SK-N-SH treated with all-trans-retinoic acid at 6 μM for 48 hours (cell line): ENCODE data around the gene DRGX.

Experiments
- ATAC-seq: fragments of 200-7000 bp; cut with Tn5 transposase; 3 replicates; pipeline ENCODE4 v1.9.1; 2020; ENCODE audit warnings: mild to moderate bottlenecking, moderate library complexity
- ARNTL ChIP-seq: fragments of 450-650 bp; formaldehyde crosslinking; IDR thresholded peaks from 2 replicates; pipeline ENCODE4 v1.5.0; 2020; ENCODE audit warnings: low read depth, mild to moderate bottlenecking, moderate library complexity, borderline replicate concordance
- BACH2 ChIP-seq: fragments of 250-450 bp; sonication (Bioruptor Pico); IDR thresholded peaks from 2 replicates; pipeline ENCODE4 v1.9.0; 2021; ENCODE audit warnings: mild to moderate bottlenecking, borderline replicate concordance
- CSDC2 ChIP-seq: fragments of 250-450 bp; sonication (Bioruptor Pico); IDR thresholded peaks from 2 replicates; pipeline ENCODE4 v1.5.0; 2020; ENCODE audit warnings: mild to moderate bottlenecking, moderate library complexity
- CSRNP3 ChIP-seq: fragments of 250-450 bp; sonication (Bioruptor Pico); IDR thresholded peaks from 2 replicates; pipeline ENCODE4 v1.5.1; 2021; ENCODE audit warnings: mild to moderate bottlenecking, moderate library complexity
- ESRRG ChIP-seq: fragments of 250-450 bp; sonication (Bioruptor Pico); IDR thresholded peaks from 2 replicates; pipeline ENCODE4 v1.6.1; 2021; ENCODE audit warnings: mild to moderate bottlenecking
- GLIS3 ChIP-seq: fragments of 250-450 bp; sonication (Bioruptor Pico); IDR thresholded peaks from 2 replicates; pipeline ENCODE4 v1.5.0; 2020; ENCODE audit warnings: mild to moderate bottlenecking, moderate library complexity
- ISL1 ChIP-seq: fragments of 250-450 bp; sonication (Bioruptor Pico); IDR thresholded peaks from 2 replicates; pipeline ENCODE4 v2.1.2; 2022; ENCODE audit warnings: mild to moderate bottlenecking, moderate library complexity
- RARB ChIP-seq: fragments of 250-450 bp; sonication (Bioruptor Pico); IDR thresholded peaks from 2 replicates; pipeline ENCODE4 v1.8.0; 2021; ENCODE audit warnings: mild to moderate bottlenecking, moderate library complexity
- SNAI2 ChIP-seq: fragments of 250-450 bp; sonication (Bioruptor Pico); IDR thresholded peaks from 2 replicates; pipeline ENCODE4 v1.5.0; 2020; ENCODE audit warnings: mild to moderate bottlenecking, moderate library complexity
- TCF4 ChIP-seq: fragments of 250-450 bp; sonication (Bioruptor Pico); IDR thresholded peaks from 2 replicates; pipeline ENCODE4 v1.8.0; 2021; ENCODE audit warnings: mild to moderate bottlenecking, moderate library complexity, borderline replicate concordance
- TOX ChIP-seq: fragments of 250-450 bp; sonication (Bioruptor Pico); IDR thresholded peaks from 2 replicates; pipeline ENCODE4 v1.8.0; 2021; ENCODE audit warnings: mild to moderate bottlenecking, moderate library complexity, borderline replicate concordance
- TSHZ2 ChIP-seq: fragments of 250-450 bp; sonication (Bioruptor Pico); IDR thresholded peaks from 2 replicates; pipeline ENCODE4 v1.5.0; 2020; ENCODE audit warnings: mild to moderate bottlenecking, moderate library complexity
- ZC3H10 ChIP-seq: fragments of 250-450 bp; sonication (Bioruptor Pico); IDR thresholded peaks from 2 replicates; pipeline ENCODE4 v1.5.1; 2021; ENCODE audit warnings: mild to moderate bottlenecking, moderate library complexity
- ZFP3 ChIP-seq: fragments of 250-450 bp; sonication (Bioruptor Pico); IDR thresholded peaks from 2 replicates; pipeline ENCODE4 v1.5.0; 2020; ENCODE audit warnings: mild to moderate bottlenecking, moderate library complexity
- ZNF565 ChIP-seq: fragments of 450-650 bp; formaldehyde crosslinking; conservative IDR thresholded peaks from 2 replicates; pipeline ENCODE4 v1.5.0; 2020; ENCODE audit warnings: low read depth, mild to moderate bottlenecking, moderate library complexity
- ZNF70 ChIP-seq: fragments of 450-650 bp; formaldehyde crosslinking; IDR thresholded peaks from 2 replicates; pipeline ENCODE4 v1.5.0; 2020; ENCODE audit warnings: mild to moderate bottlenecking, moderate library complexity
- ZNF8 ChIP-seq: fragments of 450-650 bp; formaldehyde crosslinking; IDR thresholded peaks from 2 replicates; pipeline ENCODE4 v1.5.0; 2020; ENCODE audit warnings: mild to moderate bottlenecking, moderate library complexity
- TF ChIP-seq, protein P1 (sequence below): fragments of 250-450 bp; sonication (Bioruptor Pico); IDR thresholded peaks from 2 replicates; pipeline ENCODE4 v1.5.1; 2020; ENCODE audit warnings: low read depth, mild to moderate bottlenecking, moderate library complexity

Gene DRGX

GRCh38 chr10:49323171-49323895, 72.6 kb downstream of the DRGX start:
- TF ChIP-seq ZNF8 (CRISPR knock-in tag) (no peak), CSRNP3 (CRISPR knock-in tag) (no peak), ZFP3 (CRISPR knock-in tag) (no peak)
- TF ChIP-seq, protein P1, sequence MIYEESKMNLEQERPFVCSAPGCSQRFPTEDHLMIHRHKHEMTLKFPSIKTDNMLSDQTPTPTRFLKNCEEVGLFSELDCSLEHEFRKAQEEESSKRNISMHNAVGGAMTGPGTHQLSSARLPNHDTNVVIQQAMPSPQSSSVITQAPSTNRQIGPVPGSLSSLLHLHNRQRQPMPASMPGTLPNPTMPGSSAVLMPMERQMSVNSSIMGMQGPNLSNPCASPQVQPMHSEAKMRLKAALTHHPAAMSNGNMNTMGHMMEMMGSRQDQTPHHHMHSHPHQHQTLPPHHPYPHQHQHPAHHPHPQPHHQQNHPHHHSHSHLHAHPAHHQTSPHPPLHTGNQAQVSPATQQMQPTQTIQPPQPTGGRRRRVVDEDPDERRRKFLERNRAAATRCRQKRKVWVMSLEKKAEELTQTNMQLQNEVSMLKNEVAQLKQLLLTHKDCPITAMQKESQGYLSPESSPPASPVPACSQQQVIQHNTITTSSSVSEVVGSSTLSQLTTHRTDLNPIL (CRISPR knock-in tag) = no peak
- TF ChIP-seq, all 23 proteins: peak for 0
- ATAC-seq = no peak

- no peak for TF ChIP-seq SNAI2 (CRISPR knock-in tag)
- TF ChIP-seq TCF4 (CRISPR knock-in tag) = no peak
- TF ChIP-seq CSDC2 (CRISPR knock-in tag) = no peak
- TF ChIP-seq RARB = no peak
- no peak for TF ChIP-seq ISL1 (CRISPR knock-in tag)
- no peak for TF ChIP-seq ZFP3 (CRISPR knock-in tag)
- TF ChIP-seq CSRNP3 (CRISPR knock-in tag) = no peak
- no peak for TF ChIP-seq ZNF565 (CRISPR knock-in tag)
- TF ChIP-seq ESRRG (CRISPR knock-in tag) = no peak
- no peak for TF ChIP-seq TSHZ2
- TF ChIP-seq ARNTL (CRISPR knock-in tag) = no peak
- no peak for ATAC-seq
Measured at GRCh38 chr10:49322371-49323170, 73.3 kb downstream of the DRGX start.

DNA sequence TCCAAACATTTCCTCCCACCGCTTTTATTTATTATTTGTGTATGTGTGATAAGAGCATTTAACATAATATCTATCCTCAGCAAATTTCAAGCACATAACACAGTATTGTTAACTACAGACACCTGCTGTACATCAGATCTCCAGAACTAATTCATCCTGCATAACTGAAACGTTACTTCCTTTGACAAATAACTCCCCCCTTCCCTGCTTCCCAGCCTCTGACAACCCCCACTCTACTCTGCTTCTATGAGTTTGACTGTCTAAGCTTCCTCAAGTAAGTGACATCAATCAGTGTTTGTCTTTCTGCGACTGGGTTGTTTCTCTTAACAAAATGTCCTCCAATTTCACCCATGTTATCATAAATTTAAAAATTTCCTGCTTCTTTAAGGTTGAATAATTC, 74.9 kb downstream of the DRGX start:
- TF ChIP-seq BACH2 (CRISPR knock-in tag) (no peak), TOX (CRISPR knock-in tag) (no peak), ESRRG (CRISPR knock-in tag) (no peak), CSDC2 (CRISPR knock-in tag) (no peak), RARB (no peak), ZNF565 (CRISPR knock-in tag) (no peak), ZC3H10 (CRISPR knock-in tag) (no peak)
- TF ChIP-seq, all 23 proteins: peak for 0
- ATAC-seq = no peak

GRCh38 chr10:49320191-49320590, 75.7 kb downstream of the DRGX start:
- TF ChIP-seq ZFP3 (CRISPR knock-in tag) = no peak
- TF ChIP-seq ZNF70 (CRISPR knock-in tag) = no peak
- ATAC-seq = no peak

GRCh38 chr10:49319206-49319605, 76.7 kb downstream of the DRGX start:
- TF ChIP-seq, protein P1 (CRISPR knock-in tag) = no peak
- TF ChIP-seq TCF4 (CRISPR knock-in tag) (no peak), GLIS3 (CRISPR knock-in tag) (no peak), ZNF565 (CRISPR knock-in tag) (no peak)
- no peak for ATAC-seq
